ENCODE measurements around the gene TNFRSF9. TPM values are rescaled to one million over a fixed set of nuclear protein-coding genes. Genes with fewer than 3 reads are reported as not detected.

TNFRSF9 gene
- total RNA-seq (ENCODE audit: low replicate concordance): under 0.01 and 0.90 TPM in 2 replicates

DNA sequence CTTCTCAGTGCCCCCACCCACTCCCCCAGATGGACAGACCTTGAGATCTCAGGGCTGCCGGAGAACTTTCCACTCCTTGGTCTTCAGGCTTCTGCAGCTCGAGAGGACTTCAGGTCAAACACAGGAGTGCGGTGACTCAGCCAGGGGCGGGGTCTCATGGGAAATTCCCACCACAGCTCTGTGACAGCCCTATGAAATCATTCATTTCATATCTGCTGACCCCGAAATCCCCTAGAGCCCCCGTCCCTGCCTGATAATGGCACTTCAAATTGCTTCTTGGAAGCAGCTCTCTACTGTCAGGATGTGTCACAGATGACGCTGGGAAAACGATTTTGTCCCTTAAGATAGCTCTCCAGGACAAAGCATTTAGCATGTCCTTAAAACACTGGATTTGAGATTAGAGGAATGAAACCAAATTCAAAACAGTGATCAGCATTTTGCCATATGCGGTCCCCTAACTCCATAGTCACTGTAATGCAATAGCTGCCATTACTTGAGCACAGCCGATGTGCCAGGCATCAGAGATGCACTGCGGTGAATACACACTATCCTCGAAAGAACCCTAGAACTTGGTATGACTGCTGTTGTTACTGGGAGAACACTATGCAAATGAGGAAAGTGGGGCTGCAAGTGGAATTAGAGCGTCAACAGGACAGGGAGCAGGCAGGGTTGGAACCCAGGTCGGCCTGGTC is at the start of gene TNFRSF9:
TNFRSF9 (minus strand) TSS at position 95 of the 692 bp plus-strand sequence. CDS start 845 bp downstream, outside the sequence.
- TF ChIP-seq, protein P1, sequence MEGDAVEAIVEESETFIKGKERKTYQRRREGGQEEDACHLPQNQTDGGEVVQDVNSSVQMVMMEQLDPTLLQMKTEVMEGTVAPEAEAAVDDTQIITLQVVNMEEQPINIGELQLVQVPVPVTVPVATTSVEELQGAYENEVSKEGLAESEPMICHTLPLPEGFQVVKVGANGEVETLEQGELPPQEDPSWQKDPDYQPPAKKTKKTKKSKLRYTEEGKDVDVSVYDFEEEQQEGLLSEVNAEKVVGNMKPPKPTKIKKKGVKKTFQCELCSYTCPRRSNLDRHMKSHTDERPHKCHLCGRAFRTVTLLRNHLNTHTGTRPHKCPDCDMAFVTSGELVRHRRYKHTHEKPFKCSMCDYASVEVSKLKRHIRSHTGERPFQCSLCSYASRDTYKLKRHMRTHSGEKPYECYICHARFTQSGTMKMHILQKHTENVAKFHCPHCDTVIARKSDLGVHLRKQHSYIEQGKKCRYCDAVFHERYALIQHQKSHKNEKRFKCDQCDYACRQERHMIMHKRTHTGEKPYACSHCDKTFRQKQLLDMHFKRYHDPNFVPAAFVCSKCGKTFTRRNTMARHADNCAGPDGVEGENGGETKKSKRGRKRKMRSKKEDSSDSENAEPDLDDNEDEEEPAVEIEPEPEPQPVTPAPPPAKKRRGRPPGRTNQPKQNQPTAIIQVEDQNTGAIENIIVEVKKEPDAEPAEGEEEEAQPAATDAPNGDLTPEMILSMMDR (IDR thresholded peaks at IDR 0.05; ENCODE audit: insufficient read depth, low read length): no peak
- no peak within 1 kb of the TSS for H3K4me3 ChIP-seq (ENCODE audit: low read depth, low read length)
- DNase-seq (ENCODE audit: low read depth): peak; percentile 41

DNA sequence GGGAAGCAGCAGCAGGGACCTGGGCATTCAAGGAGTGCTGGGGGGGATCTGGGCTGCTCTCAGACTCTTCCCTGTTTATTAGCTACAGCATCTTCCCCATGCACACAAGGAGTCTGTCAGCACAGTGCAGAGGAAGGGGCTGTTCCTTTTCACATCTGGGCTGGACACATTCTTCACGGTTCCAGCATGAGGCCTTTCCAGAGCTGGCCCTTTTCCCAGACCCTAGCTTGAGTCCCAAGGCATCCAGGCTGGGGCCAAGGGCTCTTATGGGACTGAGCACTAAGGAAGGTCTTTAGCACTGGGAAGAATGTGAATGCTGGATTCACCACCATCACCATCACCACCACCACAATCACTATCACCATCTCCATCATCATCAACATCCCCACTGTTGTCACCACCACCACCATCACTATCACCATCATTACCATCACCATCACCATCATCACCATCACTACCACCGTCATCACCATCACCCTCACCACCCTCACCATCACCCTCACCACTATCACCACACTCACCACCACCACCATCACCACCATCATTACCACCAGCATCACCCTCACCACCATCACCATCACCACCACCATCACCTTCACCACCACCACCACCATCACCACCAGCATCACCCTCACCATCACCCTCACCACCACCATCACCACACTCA is 49.3 kb upstream of the TNFRSF9 start:
- TF ChIP-seq, protein P1 (IDR thresholded peaks at IDR 0.05; ENCODE audit: insufficient read depth, low read length): no peak
- no peak overlapping the region for H3K4me3 ChIP-seq (ENCODE audit: low read depth, low read length)
- peak; percentile 61 for DNase-seq (ENCODE audit: low read depth)

DNA sequence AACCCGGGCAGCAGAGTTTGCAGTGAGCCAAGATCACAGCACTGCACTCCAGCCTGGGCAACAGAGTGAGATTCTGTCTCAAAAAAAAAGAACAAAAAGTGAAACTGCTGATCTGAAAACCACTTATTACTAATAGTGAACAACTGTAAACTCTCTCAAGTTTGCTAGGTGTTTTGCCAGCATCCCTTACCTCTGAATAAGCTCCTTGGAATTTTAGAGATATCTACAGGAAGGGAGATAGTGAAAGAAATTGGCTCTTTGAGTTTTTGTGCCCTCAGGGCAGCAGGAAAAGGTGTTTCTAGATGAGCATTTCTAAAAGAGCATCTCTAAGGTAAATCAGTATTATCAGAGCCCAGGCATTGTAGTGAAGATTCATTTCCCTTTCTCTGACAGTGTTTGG is 47.9 kb upstream of the TNFRSF9 start:
- TF ChIP-seq, protein P1 (IDR thresholded peaks at IDR 0.05; ENCODE audit: insufficient read depth, low read length): no peak
- no peak overlapping the region for H3K4me3 ChIP-seq (ENCODE audit: low read depth, low read length)
- peak; percentile 63 for DNase-seq (ENCODE audit: low read depth)

DNA sequence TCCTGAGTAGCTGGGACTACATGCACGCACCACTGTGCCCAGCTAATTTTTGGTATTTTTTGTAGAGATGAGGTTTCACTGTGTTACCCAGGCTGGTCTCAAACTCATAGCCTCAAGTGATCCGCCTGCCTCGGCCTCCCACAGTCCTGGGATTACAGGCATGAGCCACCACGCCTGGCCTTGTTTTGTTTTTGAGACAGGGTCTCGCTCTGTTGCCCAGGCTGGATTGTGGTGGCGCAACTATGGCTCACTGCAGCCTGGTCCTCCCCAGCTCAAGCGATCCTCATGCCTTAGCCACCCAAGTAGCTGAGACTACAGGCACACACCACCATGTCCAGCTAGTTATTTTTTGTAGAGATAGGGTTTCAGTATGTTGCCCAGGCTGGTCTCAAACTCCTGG is 46.9 kb upstream of the TNFRSF9 start:
- no peak overlapping the region for H3K4me3 ChIP-seq (ENCODE audit: low read depth, low read length)
- TF ChIP-seq, protein P1 (IDR thresholded peaks at IDR 0.05; ENCODE audit: insufficient read depth, low read length): no peak
- DNase-seq (ENCODE audit: low read depth): no peak

DNA sequence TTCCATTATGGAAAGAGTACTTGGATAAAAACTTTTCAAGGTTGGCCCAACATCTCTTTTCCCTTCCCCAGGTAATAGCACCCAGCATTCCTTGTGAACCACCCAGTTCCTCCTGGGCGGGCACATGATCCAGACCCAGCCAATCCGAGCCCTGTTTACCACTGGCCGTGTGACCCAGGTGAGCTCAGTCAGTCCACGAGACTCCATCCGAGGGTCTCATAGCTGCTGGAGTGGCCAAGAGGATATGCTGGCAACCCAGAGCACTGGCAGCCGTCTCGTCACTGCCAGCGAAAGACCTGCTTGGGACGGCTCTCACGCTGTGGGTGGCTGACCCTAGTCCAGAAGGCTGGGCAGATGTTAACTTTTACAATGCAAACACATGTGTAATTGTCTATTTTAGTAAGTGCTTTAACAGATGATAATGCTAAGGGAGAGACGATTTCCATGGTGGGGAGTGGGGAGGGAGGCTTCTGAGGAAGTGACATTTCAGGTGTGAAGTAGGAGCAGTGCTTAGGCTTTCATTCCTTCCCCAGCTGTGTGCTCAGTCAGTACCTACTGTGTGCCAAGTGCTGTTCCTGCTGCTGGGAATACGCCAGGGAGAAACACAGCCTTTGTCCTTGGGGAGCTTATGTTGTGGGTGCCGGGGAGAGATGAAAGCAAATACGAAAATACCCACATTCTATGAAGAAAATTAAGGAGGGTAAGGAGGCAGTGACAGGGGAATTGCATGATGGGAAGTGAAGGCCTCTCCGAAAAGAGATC is 45.4 kb upstream of the TNFRSF9 start:
- no peak for DNase-seq (ENCODE audit: low read depth)
- no peak overlapping the region for H3K4me3 ChIP-seq (ENCODE audit: low read depth, low read length)
- TF ChIP-seq, protein P1 (IDR thresholded peaks at IDR 0.05; ENCODE audit: insufficient read depth, low read length): no peak

DNA sequence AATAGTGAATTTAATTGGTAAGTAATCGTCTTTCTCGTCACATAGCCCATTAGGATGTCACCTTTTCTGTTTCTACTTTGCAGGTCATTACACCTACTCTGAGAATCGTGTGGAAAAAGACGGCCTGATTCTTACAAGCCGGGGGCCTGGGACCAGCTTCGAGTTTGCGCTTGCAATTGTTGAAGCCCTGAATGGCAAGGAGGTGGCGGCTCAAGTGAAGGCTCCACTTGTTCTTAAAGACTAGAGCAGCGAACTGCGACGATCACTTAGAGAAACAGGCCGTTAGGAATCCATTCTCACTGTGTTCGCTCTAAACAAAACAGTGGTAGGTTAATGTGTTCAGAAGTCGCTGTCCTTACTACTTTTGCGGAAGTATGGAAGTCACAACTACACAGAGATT is 44.2 kb upstream of the TNFRSF9 start:
- TF ChIP-seq, protein P1 (IDR thresholded peaks at IDR 0.05; ENCODE audit: insufficient read depth, low read length): no peak
- DNase-seq (ENCODE audit: low read depth): no peak
- H3K4me3 ChIP-seq (ENCODE audit: low read depth, low read length): no peak overlapping the region
